H9 (cell line): ENCODE measurements around the gene ERVH48-1. TPM values are rescaled to one million over a fixed set of nuclear protein-coding genes. Genes with fewer than 3 reads are reported as not detected.

ENCODE experiments used
- DNase-seq: peaks from one replicate; pipeline ENCODE4 v3.0.0-alpha.2; 2017
- H2AFZ ChIP-seq: one replicate; pipeline ENCODE4 v1.6.1; 2013; ENCODE audit warnings: mild to moderate bottlenecking, low read length, control low read depth, moderate library complexity
- H2AK5ac ChIP-seq: 2 replicates; pipeline ENCODE4 v1.6.1; 2013; ENCODE audit warnings: low read length, control low read depth, mixed read lengths; ENCODE audit not compliant: insufficient read length
- H2BK120ac ChIP-seq: one replicate; pipeline ENCODE4 v1.6.1; 2013; ENCODE audit warnings: low read depth, mild to moderate bottlenecking, low read length, control low read depth, inconsistent platforms; ENCODE audit not compliant: poor library complexity, severe bottlenecking
- H2BK12ac ChIP-seq: 2 replicates; pipeline ENCODE4 v1.6.1; 2013; ENCODE audit warnings: low read length, control low read depth, mixed read lengths, low read depth; ENCODE audit not compliant: insufficient read length
- H2BK15ac ChIP-seq: 2 replicates; pipeline ENCODE4 v1.6.1; 2013; ENCODE audit warnings: low read depth, low read length, control low read depth
- H2BK20ac ChIP-seq: one replicate; pipeline ENCODE4 v1.6.1; 2013; ENCODE audit warnings: low read depth, mild to moderate bottlenecking, low read length, control low read depth, inconsistent platforms; ENCODE audit not compliant: poor library complexity, severe bottlenecking
- H2BK5ac ChIP-seq: 2 replicates; pipeline ENCODE4 v1.6.1; 2013; ENCODE audit warnings: low read length, control low read depth, mixed read lengths; ENCODE audit not compliant: insufficient read length
- H3K14ac ChIP-seq: 2 replicates; pipeline ENCODE4 v1.6.1; 2013; ENCODE audit warnings: low read length, control low read depth; ENCODE audit not compliant: insufficient read depth
- H3K18ac ChIP-seq: 2 replicates; pipeline ENCODE4 v1.6.1; 2013; ENCODE audit warnings: low read depth, mild to moderate bottlenecking, mixed read lengths, low read length, control low read depth; ENCODE audit not compliant: insufficient read length
- H3K23ac ChIP-seq: 2 replicates; pipeline ENCODE4 v1.6.1; 2013; ENCODE audit warnings: low read length, control low read depth, mixed read lengths, low read depth; ENCODE audit not compliant: insufficient read length
- H3K23me2 ChIP-seq: 2 replicates; pipeline ENCODE4 v1.6.1; 2013; ENCODE audit warnings: low read depth, mild to moderate bottlenecking, mixed read lengths, low read length, control low read depth; ENCODE audit not compliant: insufficient read length, poor library complexity, severe bottlenecking
- H3K27ac ChIP-seq: 2 replicates; pipeline ENCODE4 v1.5.1; 2013; ENCODE audit warnings: low read length, control low read depth, mixed read lengths, low read depth; ENCODE audit not compliant: insufficient read length
- H3K27me3 ChIP-seq: 2 replicates; pipeline ENCODE4 v1.6.1; 2013; ENCODE audit warnings: low read length, control low read depth, inconsistent platforms; ENCODE audit not compliant: insufficient read depth
- H3K4ac ChIP-seq: 2 replicates; pipeline ENCODE4 v1.6.1; 2013; ENCODE audit warnings: low read depth, mild to moderate bottlenecking, control low read depth, inconsistent platforms, low read length, moderate library complexity
- H3K4me1 ChIP-seq: 2 replicates; pipeline ENCODE4 v1.6.1; 2013; ENCODE audit warnings: low read length, control low read depth, inconsistent platforms; ENCODE audit not compliant: insufficient read depth
- H3K4me2 ChIP-seq: 2 replicates; pipeline ENCODE4 v1.6.1; 2013; ENCODE audit warnings: low read length, control low read depth, mixed read lengths; ENCODE audit not compliant: insufficient read length, insufficient read depth
- H3K56ac ChIP-seq: 2 replicates; pipeline ENCODE4 v1.6.1; 2013; ENCODE audit warnings: low read depth, mild to moderate bottlenecking, mixed read lengths, low read length, control low read depth; ENCODE audit not compliant: insufficient read length
- H3K79me1 ChIP-seq: 2 replicates; pipeline ENCODE4 v1.6.1; 2013; ENCODE audit warnings: low read depth, mild to moderate bottlenecking, moderate library complexity, low read length, control low read depth, inconsistent platforms; ENCODE audit not compliant: insufficient read depth, poor library complexity, severe bottlenecking
- H3K79me2 ChIP-seq: 2 replicates; pipeline ENCODE4 v1.6.1; 2013; ENCODE audit warnings: low read length, control low read depth, inconsistent platforms; ENCODE audit not compliant: insufficient read depth
- H3K9ac ChIP-seq: 2 replicates; pipeline ENCODE4 v1.6.1; 2013; ENCODE audit warnings: low read length, control low read depth, mixed read lengths; ENCODE audit not compliant: insufficient read length; ENCODE audit errors: extremely low read depth
- H3K9me3 ChIP-seq: one replicate; pipeline ENCODE4 v1.6.1; 2013; ENCODE audit warnings: low read depth, low read length, inconsistent platforms; ENCODE audit not compliant: control insufficient read depth
- H3T11ph ChIP-seq: one replicate; pipeline ENCODE4 v1.6.1; 2013; ENCODE audit warnings: mild to moderate bottlenecking, low read length, control low read depth, inconsistent platforms
- H4K20me1 ChIP-seq: one replicate; pipeline ENCODE4 v1.6.1; 2013; ENCODE audit not compliant: control insufficient read depth, insufficient read length, insufficient read depth
- H4K5ac ChIP-seq: 2 replicates; pipeline ENCODE4 v1.6.1; 2013; ENCODE audit warnings: low read depth, mild to moderate bottlenecking, mixed read lengths, low read length, control low read depth; ENCODE audit not compliant: insufficient read length
- H4K8ac ChIP-seq: replicated peaks from 2 replicates; pipeline ENCODE4 v1.6.1; 2013; ENCODE audit warnings: low read length, control low read depth, mixed read lengths, low read depth; ENCODE audit not compliant: insufficient read length
- H4K91ac ChIP-seq: 2 replicates; pipeline ENCODE4 v1.6.1; 2013; ENCODE audit warnings: low read depth, mild to moderate bottlenecking, moderate library complexity, mixed read lengths, low read length, control low read depth; ENCODE audit not compliant: insufficient read length
- H3K27ac Mint-ChIP-seq, 3 experiments: 2 replicates in 2 of 3; 3 replicates in 1 of 3; pipeline ENCODE4 v1.8.0; 2020 to 2021; ENCODE audit warnings: mixed read lengths in 3 of 3, mild to moderate bottlenecking in 1 of 3, moderate library complexity in 1 of 3
- H3K27me3 Mint-ChIP-seq: 2 replicates; pipeline ENCODE4 v1.8.0; 2021; ENCODE audit warnings: low read depth, mild to moderate bottlenecking, moderate library complexity, mixed read lengths
- H3K36me3 Mint-ChIP-seq, 3 experiments: 2 replicates in 2 of 3; 3 replicates in 1 of 3; pipeline ENCODE4 v1.8.0; 2020 to 2021; ENCODE audit warnings: low read depth in 3 of 3, mixed read lengths in 3 of 3; ENCODE audit not compliant: insufficient read depth in 1 of 3
- H3K4me1 Mint-ChIP-seq, 2 experiments: 2 replicates each; pipeline ENCODE4 v1.8.0; 2020; ENCODE audit warnings: mixed read lengths in 2 of 2
- H3K4me3 Mint-ChIP-seq, 2 experiments: 2 replicates in 1 of 2; 3 replicates in 1 of 2; pipeline ENCODE4 v1.8.0; 2020 to 2021; ENCODE audit warnings: mild to moderate bottlenecking in 2 of 2, mixed read lengths in 2 of 2, moderate library complexity in 1 of 2
- H3K9me3 Mint-ChIP-seq, 2 experiments: 2 replicates in 1 of 2; 3 replicates in 1 of 2; pipeline ENCODE4 v1.8.0; 2020; ENCODE audit warnings: mild to moderate bottlenecking in 2 of 2, mixed read lengths in 2 of 2, moderate library complexity in 1 of 2
- CTCF ChIP-seq: fragments of 200-600 bp; sonication (generic); conservative IDR thresholded peaks from 3 replicates; pipeline ENCODE4 v1.8.0; 2021; ENCODE audit warnings: antibody characterized with exemption, mild to moderate bottlenecking
- WGBS: extraction: QIAGEN DNeasy Blood & Tissue Kit; methylation state at CpG from one replicate; pipeline ENCODE4 v1.1.7; 2013; ENCODE audit warnings: missing lambda C conversion rate, low lambda C conversion rate, mixed read lengths; ENCODE audit not compliant: insufficient read length; ENCODE audit errors: extremely low coverage; 5-methylcytosine and 5-hydroxymethylcytosine counted together
- microRNA-seq: library from miRNA; unstranded; fragments of <30 nt; microRNA quantifications from one replicate; pipeline ENCODE4, GENCODE V29; 2020; ENCODE audit warnings: borderline microRNAs expressed
- total RNA-seq: library from RNA; stranded (reverse); gene quantifications from 2 replicates; pipeline ENCODE4 v1.2.1, GENCODE V29; 2021

The ERVH48-1 gene
- total RNA-seq, 1 experiment from 2014 or later, result 234 TPM

DNA sequence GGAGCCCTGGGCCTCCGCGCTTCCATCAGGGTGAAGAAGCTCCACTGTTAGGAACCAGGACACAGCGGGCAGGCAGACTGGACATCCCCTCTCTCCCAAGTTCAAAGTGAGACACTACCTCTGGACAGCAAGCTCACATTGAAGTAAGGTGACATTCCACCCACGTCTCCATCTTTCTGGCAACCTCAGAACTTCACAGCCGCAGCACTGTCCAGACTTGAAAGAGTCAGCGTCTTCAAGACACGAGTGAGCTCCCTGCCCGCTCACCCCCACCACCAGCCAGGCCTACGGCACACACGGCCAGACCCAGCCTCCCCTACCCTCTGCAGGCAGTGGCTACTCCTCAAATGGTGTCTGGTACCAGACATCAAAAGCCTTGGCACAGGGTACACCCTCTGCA lies 57.2 kb downstream of the ERVH48-1 start:
- no peaks in the 10 kb centered on the region for H3K9me3 Mint-ChIP-seq
- peaks cover under 1% of the 10 kb centered on the region for H4K20me1 ChIP-seq
- no peak overlapping the region for H3T11ph ChIP-seq
- no peak overlapping the region for H4K5ac ChIP-seq
- no peaks in the 10 kb centered on the region for H3K9me3 ChIP-seq
- H3K27ac Mint-ChIP-seq, result peak overlapping the region in 2 of 3 experiments; percentile 28 to 87; a peak in 4 of 7 replicates
- H3K4ac ChIP-seq, result no peak overlapping the region
- no peak overlapping the region for H4K8ac ChIP-seq
- H3K36me3 Mint-ChIP-seq, result peaks cover 43 to 88% (median 84%) of the 10 kb centered on the region in 3 experiments
- no peak overlapping the region for H2BK15ac ChIP-seq
- H2BK20ac ChIP-seq, result no peak overlapping the region
- H3K4me1 ChIP-seq, result no peaks in the 10 kb centered on the region
- H2BK120ac ChIP-seq, result no peak overlapping the region
- no peak overlapping the region for H3K23ac ChIP-seq
- no peak overlapping the region for H3K56ac ChIP-seq
- no peaks in the 10 kb centered on the region for H3K79me1 ChIP-seq
- H3K4me2 ChIP-seq, result no peak overlapping the region
- H4K91ac ChIP-seq, result no peak overlapping the region
- no peaks in the 10 kb centered on the region for H3K23me2 ChIP-seq
- H3K27ac ChIP-seq, result no peak overlapping the region
- no peak for DNase-seq
- H3K4me1 Mint-ChIP-seq, result peaks cover 10 to 14% of the 10 kb centered on the region in 2 experiments; a peak in 3 of 4 replicates
- WGBS, result no CpG with 5 or more reads among the region's 10 CpGs
- no peak for TF ChIP-seq CTCF
- no peak overlapping the region for H2AFZ ChIP-seq
- no peak overlapping the region for H2BK5ac ChIP-seq
- H2AK5ac ChIP-seq, result no peak overlapping the region
- no peak overlapping the region for H3K18ac ChIP-seq
- no peak overlapping the region for H3K14ac ChIP-seq
- H3K27me3 ChIP-seq, result no peaks in the 10 kb centered on the region
- H3K9ac ChIP-seq, result no peak overlapping the region
- no peak overlapping the region; a peak in 1 of 5 replicates for H3K4me3 Mint-ChIP-seq
- H2BK12ac ChIP-seq, result no peak overlapping the region
- H3K27me3 Mint-ChIP-seq, result no peaks in the 10 kb centered on the region
- peaks cover 38% of the 10 kb centered on the region for H3K79me2 ChIP-seq

Small RNAs within 50 kb of the gene (microRNA-seq; reads per million reads assigned to microRNA genes)
- gene MIR5692B, result not detected

Other genes with a start within 250 kb of the ERVH48-1 start
- gene WDR4, start 46.1 kb downstream of the ERVH48-1 start, total RNA-seq, result 53.0 and 54.4 TPM in 2 replicates
- gene NDUFV3, start 32.3 kb downstream of the ERVH48-1 start, total RNA-seq, result 32.6 and 35.6 TPM in 2 replicates
- 38.1 and 43.4 TPM in 2 replicates for gene PKNOX1, start 48.9 kb upstream of the ERVH48-1 start, total RNA-seq
- gene CBS, start 150.2 kb upstream of the ERVH48-1 start, total RNA-seq, result 319 and 350 TPM in 2 replicates
- gene U2AF1, start 181.9 kb upstream of the ERVH48-1 start, total RNA-seq, result 29.7 and 51.9 TPM in 2 replicates
- not detected in 2 replicates for gene CRYAA, start 243.4 kb upstream of the ERVH48-1 start, total RNA-seq